Adrenal gland (tissue), 5 donors: ENCODE results near the gene OGT.

Experiments
- CTCF ChIP-seq, 6 experiments: fragments of 450-650 bp in 4 of 6; fragments of 200-600 bp in 2 of 6; sonication (generic) in 1 of 6; IDR thresholded peaks; 1 replicate in 5 of 6; 2 replicates in 1 of 6; pipeline versions ENCODE4 v1.5.1 to v1.8.0; 2016 to 2021; ENCODE audit warnings: antibody characterized with exemption in 6 of 6, mild to moderate bottlenecking in 2 of 6, moderate library complexity in 1 of 6
- POLR2A ChIP-seq, 2 donors: fragments of 450-650 bp; IDR thresholded peaks; one replicate each; pipeline ENCODE4 v1.6.1; 2017; ENCODE audit warnings: antibody characterized with exemption in 2 of 2, mild to moderate bottlenecking in 2 of 2, moderate library complexity in 1 of 2
- donor health status: DM: no; HTN: no; CAD: no.

GRCh38 chrX:71579990-71580380, 47.1 kb downstream of the OGT start:
- no peak for TF ChIP-seq CTCF (IDR thresholded peaks at IDR 0.05)
- no peak for TF ChIP-seq POLR2A (IDR thresholded peaks at IDR 0.05)
